Measurements from ENCODE around the gene SMNDC1.
"Not testable (repeated sequence)": the region's sequence is repeated elsewhere in the genome, so short reads cannot be mapped to it uniquely, and the experiment has no call there.

SMNDC1 gene

DNA sequence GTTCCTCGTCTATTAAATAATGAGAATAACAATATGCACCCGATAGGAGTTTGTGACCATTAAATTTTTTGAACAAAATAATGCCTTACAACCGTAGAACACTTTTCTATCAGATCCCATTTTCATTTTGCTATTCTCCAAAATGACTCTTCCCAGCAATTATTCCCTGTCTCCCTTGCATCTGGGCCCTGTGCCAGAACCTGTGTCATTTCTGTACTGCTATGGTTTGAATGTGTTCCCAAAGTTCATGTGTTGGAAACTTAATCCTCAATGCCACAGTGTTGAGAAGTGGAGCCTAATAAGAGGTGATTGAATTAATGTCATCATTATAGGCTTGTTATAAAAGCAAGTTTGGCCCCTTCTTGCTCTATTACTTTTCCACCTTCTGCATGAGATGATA lies 33.2 kb upstream of the SMNDC1 start:
- no peak overlapping the region for H3K27ac ChIP-seq
- TF ChIP-seq, protein P1, sequence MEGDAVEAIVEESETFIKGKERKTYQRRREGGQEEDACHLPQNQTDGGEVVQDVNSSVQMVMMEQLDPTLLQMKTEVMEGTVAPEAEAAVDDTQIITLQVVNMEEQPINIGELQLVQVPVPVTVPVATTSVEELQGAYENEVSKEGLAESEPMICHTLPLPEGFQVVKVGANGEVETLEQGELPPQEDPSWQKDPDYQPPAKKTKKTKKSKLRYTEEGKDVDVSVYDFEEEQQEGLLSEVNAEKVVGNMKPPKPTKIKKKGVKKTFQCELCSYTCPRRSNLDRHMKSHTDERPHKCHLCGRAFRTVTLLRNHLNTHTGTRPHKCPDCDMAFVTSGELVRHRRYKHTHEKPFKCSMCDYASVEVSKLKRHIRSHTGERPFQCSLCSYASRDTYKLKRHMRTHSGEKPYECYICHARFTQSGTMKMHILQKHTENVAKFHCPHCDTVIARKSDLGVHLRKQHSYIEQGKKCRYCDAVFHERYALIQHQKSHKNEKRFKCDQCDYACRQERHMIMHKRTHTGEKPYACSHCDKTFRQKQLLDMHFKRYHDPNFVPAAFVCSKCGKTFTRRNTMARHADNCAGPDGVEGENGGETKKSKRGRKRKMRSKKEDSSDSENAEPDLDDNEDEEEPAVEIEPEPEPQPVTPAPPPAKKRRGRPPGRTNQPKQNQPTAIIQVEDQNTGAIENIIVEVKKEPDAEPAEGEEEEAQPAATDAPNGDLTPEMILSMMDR (conservative IDR thresholded peaks at IDR 0.05) = no peak
- TF ChIP-seq ZFX (IDR thresholded peaks at IDR 0.05) = no peak

DNA sequence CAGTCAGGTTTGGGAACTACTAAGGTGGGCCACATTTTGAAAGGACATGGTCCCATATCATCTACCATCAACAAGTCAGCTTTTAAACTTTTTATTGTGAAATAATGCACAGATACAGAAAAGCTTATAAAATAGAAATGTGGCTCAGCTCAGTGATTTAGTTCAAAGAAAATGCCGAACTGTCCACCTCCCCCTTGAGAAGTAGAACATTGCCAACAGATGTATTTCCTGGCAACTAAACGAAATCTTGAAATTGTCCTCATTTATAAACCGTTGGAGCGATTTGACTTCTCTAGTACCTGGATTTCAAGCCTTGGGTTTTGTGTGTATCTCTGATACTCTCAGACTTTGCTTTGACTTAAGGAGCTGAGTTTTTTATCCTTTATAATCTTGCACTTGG lies 32.7 kb upstream of the SMNDC1 start:
- TF ChIP-seq ZFX (IDR thresholded peaks at IDR 0.05) = no peak
- TF ChIP-seq, protein P1 (conservative IDR thresholded peaks at IDR 0.05) = no peak
- H3K27ac ChIP-seq = no peak overlapping the region

DNA sequence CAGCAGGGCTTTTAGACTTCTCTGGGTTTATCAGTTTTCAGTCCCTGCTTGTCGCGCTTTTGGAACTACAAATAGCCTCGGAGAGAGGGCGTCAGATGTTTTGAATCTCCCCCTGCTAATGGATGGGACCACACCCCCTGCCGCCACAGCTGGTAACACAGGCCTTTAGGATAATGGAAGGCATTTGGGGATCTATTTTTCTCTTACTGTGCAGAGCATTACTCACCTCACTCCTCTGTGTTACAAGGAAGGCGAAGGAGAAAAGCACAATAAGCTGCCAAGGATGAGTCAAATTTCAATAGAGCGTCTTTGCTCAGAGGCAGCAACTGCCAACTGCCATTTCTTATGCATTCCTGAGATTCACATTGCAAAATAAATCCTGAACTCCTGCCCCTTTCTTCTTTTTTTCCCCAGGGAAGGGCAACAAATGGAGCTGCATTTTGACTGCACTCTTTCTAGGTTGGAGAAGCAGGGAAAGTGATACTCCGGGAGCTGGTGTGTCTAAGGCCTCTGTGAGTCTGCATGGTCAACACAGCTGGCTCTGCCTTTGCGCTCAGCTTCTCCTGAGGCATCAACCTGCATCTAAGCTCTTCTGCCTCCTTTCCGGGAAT lies 31.5 kb upstream of the SMNDC1 start:
- H3K27ac ChIP-seq = no peak overlapping the region
- TF ChIP-seq, protein P1 (conservative IDR thresholded peaks at IDR 0.05) = no peak
- no peak for TF ChIP-seq ZFX (IDR thresholded peaks at IDR 0.05)

DNA sequence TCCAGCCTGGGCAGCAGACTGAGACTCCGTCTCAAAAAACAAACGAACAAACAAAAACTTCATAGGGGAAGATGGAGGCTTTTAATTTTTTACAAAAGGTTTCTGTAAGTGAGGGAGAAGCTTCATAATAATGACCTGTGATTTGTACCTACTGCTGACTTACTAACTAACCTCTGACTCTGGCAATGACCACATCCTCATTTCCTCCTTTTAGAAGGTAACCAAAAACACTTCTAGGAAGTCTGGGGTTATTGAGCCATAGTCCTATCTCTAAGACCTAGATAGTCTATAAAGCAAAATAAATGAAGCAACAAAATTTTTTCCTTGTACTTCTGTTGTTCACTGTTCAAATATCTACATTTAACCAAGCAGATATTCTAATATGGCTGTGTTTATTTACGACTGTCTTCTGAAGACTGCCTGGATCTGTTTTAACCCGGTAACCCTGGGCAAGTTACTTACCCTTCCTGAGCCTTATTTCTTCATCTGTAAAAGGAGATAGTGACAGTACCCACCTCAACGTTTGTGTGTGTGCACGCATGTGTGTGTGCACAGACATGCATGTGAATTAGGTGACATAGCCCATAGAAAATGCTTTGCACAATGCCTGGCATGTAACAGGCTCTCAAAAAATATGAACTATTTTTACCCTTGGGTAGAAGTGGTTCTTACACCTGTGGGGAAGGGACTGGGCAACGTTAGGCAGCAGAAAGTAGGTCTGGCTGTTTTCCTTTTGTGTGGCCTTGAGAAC lies 30.8 kb upstream of the SMNDC1 start:
- no peak for TF ChIP-seq ZFX (IDR thresholded peaks at IDR 0.05)
- TF ChIP-seq, protein P1 (conservative IDR thresholded peaks at IDR 0.05) = no peak

DNA sequence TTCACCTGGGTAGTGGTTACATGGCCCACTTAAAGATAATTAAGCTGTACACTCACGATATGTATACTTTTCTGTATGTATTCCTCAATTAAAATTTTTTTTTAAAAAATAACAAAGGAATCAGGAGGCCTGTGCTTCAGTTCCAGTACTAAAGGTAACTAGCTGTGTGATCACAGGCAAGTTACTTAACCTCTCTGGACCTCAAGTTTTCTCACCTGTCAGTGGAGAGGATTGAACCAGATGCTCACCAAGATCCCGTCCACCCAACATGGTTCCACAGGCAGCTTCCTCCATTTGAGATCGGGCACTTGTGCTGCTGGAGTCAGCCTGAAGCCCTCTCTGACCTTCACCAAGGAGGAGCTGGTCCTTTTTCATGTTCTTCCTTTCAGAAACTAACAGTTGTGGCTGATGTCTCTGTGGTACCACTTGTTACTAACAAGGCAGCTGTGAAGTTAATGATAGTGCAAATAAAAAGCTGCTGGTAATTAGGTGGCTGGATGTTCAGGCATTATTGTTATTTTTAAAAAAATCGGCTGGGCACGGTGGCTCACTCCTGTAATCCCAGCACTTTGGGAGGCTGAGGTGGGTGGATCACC lies 29.4 kb upstream of the SMNDC1 start:
- TF ChIP-seq ZFX (IDR thresholded peaks at IDR 0.05) = no peak
- TF ChIP-seq, protein P1 (conservative IDR thresholded peaks at IDR 0.05) = no peak

More for the DNA sequence above, 30.8 kb upstream of the SMNDC1 start:
- no peak overlapping the region for H3K27ac ChIP-seq

DNA sequence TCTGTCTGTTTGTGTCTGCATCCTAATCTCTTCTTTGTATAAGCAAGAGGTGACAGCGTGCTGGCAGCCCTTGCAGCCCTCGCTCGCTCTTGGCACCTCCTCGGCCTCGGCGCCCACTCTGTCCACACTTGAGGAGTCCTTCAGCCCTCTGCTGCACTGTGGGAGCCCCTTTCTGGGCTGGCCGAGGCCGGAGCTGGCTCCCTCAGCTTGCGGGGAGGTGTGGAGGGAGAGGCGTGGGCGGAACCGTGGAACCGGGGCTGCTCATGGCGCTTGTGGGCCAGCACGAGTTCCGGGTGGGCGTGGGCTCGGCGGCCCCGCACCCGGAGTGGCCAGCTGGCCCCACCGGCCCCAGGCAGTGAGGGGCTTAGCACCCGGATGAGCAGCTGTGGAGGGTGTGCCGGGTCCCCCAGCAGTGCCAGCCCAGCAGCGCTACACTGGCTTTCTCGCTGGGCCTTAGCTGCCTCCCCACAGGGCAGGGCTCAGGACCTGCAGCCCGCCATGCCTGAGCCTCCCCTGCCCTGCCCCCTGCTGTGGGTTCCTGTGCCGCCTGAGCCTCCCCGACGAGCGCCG lies 26.6 kb upstream of the SMNDC1 start:
- H3K27ac ChIP-seq = not testable (repeated sequence)

More for the DNA sequence above, 29.4 kb upstream of the SMNDC1 start:
- H3K27ac ChIP-seq = no peak overlapping the region

DNA sequence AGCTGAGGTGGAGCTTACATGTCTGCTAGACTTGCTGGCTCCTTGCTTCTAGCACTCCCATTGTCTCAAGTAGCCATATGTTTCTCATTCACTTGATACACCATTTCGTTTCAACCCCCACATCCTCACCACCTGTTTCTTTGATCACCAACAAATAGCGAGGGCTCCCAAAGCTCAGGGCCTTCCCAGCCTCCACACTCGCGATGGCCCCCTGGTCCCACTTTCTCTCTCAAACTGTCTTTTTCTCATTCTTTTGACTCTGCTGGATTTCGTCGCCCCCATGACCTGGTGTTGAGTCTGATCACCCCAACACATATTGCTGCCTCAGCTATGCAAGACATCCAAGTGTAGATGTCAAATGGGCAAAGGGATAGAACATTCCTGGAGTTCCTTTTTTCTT lies 26.0 kb upstream of the SMNDC1 start:
- no peak for TF ChIP-seq ZFX (IDR thresholded peaks at IDR 0.05)
- TF ChIP-seq, protein P1 (conservative IDR thresholded peaks at IDR 0.05) = no peak
- H3K27ac ChIP-seq = no peak overlapping the region

All from C4-2B (cell line).